GM23338 (cell line): ENCODE measurements around the gene PPP4C. TPM values are rescaled to one million over a fixed set of nuclear protein-coding genes. Genes with fewer than 3 reads are reported as not detected.
A peak's percentile ranks its signal among the peaks of the same experiment; 100 is the strongest.

Experiments used
- ATAC-seq: fragments of 200-7000 bp; cut with Tn5 transposase; 3 replicates; pipeline ENCODE4 v1.9.1; 2020
- DNase-seq: peaks from one replicate; pipeline ENCODE4 v3.0.0-alpha.2; 2015; ENCODE audit warnings: low spot score
- H2AFZ ChIP-seq: fragments of 200-600 bp; sonication (generic); 2 replicates; pipeline ENCODE4 v1.8.0; 2016; ENCODE audit warnings: antibody characterized with exemption, mild to moderate bottlenecking, moderate library complexity
- H3F3A ChIP-seq: fragments of 200-600 bp; sonication (generic); replicated peaks from 2 replicates; pipeline ENCODE4 v1.8.0; 2017; ENCODE audit warnings: antibody characterized with exemption, mixed run types, low read depth
- H3K27ac ChIP-seq: fragments of 200-600 bp; sonication (generic); 2 replicates; pipeline ENCODE4 v1.6.1; 2016; ENCODE audit warnings: low read depth
- H3K27me3 ChIP-seq: fragments of 200-600 bp; sonication (generic); 2 replicates; pipeline ENCODE4 v1.8.0; 2016; ENCODE audit warnings: mild to moderate bottlenecking, mixed run types, moderate library complexity; ENCODE audit not compliant: insufficient read depth
- H3K36me3 ChIP-seq: fragments of 200-600 bp; sonication (generic); 2 replicates; pipeline ENCODE4 v1.8.0; 2016; ENCODE audit warnings: mild to moderate bottlenecking; ENCODE audit not compliant: insufficient read depth
- H3K4me1 ChIP-seq: fragments of 200-600 bp; sonication (generic); 2 replicates; pipeline ENCODE4 v1.8.0; 2016; ENCODE audit warnings: mild to moderate bottlenecking, moderate library complexity; ENCODE audit not compliant: insufficient read depth
- H3K4me2 ChIP-seq: fragments of 200-600 bp; sonication (generic); 2 replicates; pipeline ENCODE4 v1.7.1; 2017; ENCODE audit warnings: mixed run types
- H3K4me3 ChIP-seq: fragments of 200-600 bp; sonication (generic); 2 replicates; pipeline ENCODE4 v1.6.1; 2016; ENCODE audit warnings: mixed run types
- H3K79me2 ChIP-seq: fragments of 200-600 bp; sonication (generic); replicated peaks from 2 replicates; pipeline ENCODE4 v1.8.0; 2017; ENCODE audit warnings: mild to moderate bottlenecking; ENCODE audit not compliant: insufficient read depth
- H3K9me2 ChIP-seq: fragments of 200-600 bp; sonication (generic); 2 replicates; pipeline ENCODE4 v1.8.0; 2017; ENCODE audit not compliant: insufficient read depth
- H4K20me1 ChIP-seq: fragments of 200-600 bp; sonication (generic); replicated peaks from 2 replicates; pipeline ENCODE4 v1.8.0; 2017; ENCODE audit warnings: mild to moderate bottlenecking; ENCODE audit not compliant: insufficient read depth
- H3K27ac Mint-ChIP-seq: 2 replicates; pipeline ENCODE4 v1.8.0; 2020; ENCODE audit warnings: inconsistent platforms, mild to moderate bottlenecking, moderate library complexity, mixed read lengths
- H3K27me3 Mint-ChIP-seq: 3 replicates; pipeline ENCODE4 v1.8.0; 2022; ENCODE audit warnings: low read depth, mild to moderate bottlenecking, moderate library complexity, mixed read lengths, inconsistent platforms; ENCODE audit not compliant: insufficient read depth, poor library complexity
- H3K36me3 Mint-ChIP-seq: 3 replicates; pipeline ENCODE4 v1.8.0; 2021; ENCODE audit warnings: low read depth, mild to moderate bottlenecking, inconsistent platforms, moderate library complexity, mixed read lengths
- H3K4me1 Mint-ChIP-seq: 3 replicates; pipeline ENCODE4 v1.8.0; 2020; ENCODE audit warnings: mild to moderate bottlenecking, inconsistent platforms, mixed read lengths
- H3K4me3 Mint-ChIP-seq: 3 replicates; pipeline ENCODE4 v1.8.0; 2021; ENCODE audit warnings: moderate library complexity, mild to moderate bottlenecking, inconsistent platforms, mixed read lengths
- H3K9me3 Mint-ChIP-seq: 3 replicates; pipeline ENCODE4 v1.8.0; 2020; ENCODE audit warnings: moderate library complexity, mild to moderate bottlenecking, inconsistent platforms, mixed read lengths
- CREB1 ChIP-seq: fragments of 250-450 bp; sonication (Bioruptor Pico); IDR thresholded peaks from 2 replicates; pipeline ENCODE4 v1.5.0; 2020; ENCODE audit warnings: low read depth, mild to moderate bottlenecking, moderate library complexity
- EZH2phosphoT487 ChIP-seq: fragments of 200-600 bp; sonication (generic); IDR thresholded peaks from one replicate; pipeline ENCODE4 v1.8.1; 2018; ENCODE audit warnings: antibody characterized with exemption; ENCODE audit not compliant: unreplicated experiment
- POLR2AphosphoS5 ChIP-seq: IDR thresholded peaks from 2 replicates; pipeline ENCODE4 v1.6.1; 2016; ENCODE audit warnings: antibody characterized with exemption, low read depth
- ZNF331 ChIP-seq: fragments of 250-450 bp; sonication (Bioruptor Pico); IDR thresholded peaks from 2 replicates; pipeline ENCODE4 v1.5.0; 2020; ENCODE audit warnings: low read depth, mild to moderate bottlenecking, moderate library complexity
- polyA plus RNA-seq: library from polyadenylated mRNA; unstranded; fragments of >200 nt; fragmentation: Nextera tagmentation; extraction: Ambion mirVana; gene quantifications from 2 replicates; pipeline ENCODE4 v1.2.1, GENCODE V29; 2016
- total RNA-seq: library from RNA; depleted of rRNA; stranded (reverse); fragments of >200 nt; shearing (Covaris generic); gene quantifications from 2 replicates; pipeline ENCODE4 v1.2.3, GENCODE V29; 2014
- TF ChIP-seq, protein P1 (sequence below): fragments of 250-450 bp; sonication (Bioruptor Pico); IDR thresholded peaks from 2 replicates; pipeline ENCODE4 v1.5.0; 2020; ENCODE audit warnings: mild to moderate bottlenecking, moderate library complexity

Gene PPP4C
- total and polyA plus RNA-seq, 2 experiments from 2014 or later: 120 to 170 TPM

GRCh38 chr16:30030841-30031413, 44.9 kb upstream of the PPP4C start, which contains the start of gene TLCD3B:
TLCD3B (minus strand) TSS chr16:30031271; CDS start chr16:30030527, 744 bp downstream.
- Mint-ChIP-seq H3K4me1 (peaks cover 39% of the 10 kb centered on the region), H3K9me3 (no peaks in the 10 kb centered on the region), H3K27me3 (peaks cover 19% of the 10 kb centered on the region), H3K4me3 (peak within 1 kb of the TSS; percentile 83), H3K27ac (no peak within 1 kb of the TSS), H3K36me3 (peaks cover 2% of the 10 kb centered on the region; the same call in 2 of the 3 replicates)
- DNase-seq (peak; percentile 88), ATAC-seq (peak; percentile 16)
- no peak for TF ChIP-seq EZH2phosphoT487
- TF ChIP-seq POLR2AphosphoS5: peak; percentile 39; the same call in 1 of the 2 replicates
- TF ChIP-seq, protein P1, sequence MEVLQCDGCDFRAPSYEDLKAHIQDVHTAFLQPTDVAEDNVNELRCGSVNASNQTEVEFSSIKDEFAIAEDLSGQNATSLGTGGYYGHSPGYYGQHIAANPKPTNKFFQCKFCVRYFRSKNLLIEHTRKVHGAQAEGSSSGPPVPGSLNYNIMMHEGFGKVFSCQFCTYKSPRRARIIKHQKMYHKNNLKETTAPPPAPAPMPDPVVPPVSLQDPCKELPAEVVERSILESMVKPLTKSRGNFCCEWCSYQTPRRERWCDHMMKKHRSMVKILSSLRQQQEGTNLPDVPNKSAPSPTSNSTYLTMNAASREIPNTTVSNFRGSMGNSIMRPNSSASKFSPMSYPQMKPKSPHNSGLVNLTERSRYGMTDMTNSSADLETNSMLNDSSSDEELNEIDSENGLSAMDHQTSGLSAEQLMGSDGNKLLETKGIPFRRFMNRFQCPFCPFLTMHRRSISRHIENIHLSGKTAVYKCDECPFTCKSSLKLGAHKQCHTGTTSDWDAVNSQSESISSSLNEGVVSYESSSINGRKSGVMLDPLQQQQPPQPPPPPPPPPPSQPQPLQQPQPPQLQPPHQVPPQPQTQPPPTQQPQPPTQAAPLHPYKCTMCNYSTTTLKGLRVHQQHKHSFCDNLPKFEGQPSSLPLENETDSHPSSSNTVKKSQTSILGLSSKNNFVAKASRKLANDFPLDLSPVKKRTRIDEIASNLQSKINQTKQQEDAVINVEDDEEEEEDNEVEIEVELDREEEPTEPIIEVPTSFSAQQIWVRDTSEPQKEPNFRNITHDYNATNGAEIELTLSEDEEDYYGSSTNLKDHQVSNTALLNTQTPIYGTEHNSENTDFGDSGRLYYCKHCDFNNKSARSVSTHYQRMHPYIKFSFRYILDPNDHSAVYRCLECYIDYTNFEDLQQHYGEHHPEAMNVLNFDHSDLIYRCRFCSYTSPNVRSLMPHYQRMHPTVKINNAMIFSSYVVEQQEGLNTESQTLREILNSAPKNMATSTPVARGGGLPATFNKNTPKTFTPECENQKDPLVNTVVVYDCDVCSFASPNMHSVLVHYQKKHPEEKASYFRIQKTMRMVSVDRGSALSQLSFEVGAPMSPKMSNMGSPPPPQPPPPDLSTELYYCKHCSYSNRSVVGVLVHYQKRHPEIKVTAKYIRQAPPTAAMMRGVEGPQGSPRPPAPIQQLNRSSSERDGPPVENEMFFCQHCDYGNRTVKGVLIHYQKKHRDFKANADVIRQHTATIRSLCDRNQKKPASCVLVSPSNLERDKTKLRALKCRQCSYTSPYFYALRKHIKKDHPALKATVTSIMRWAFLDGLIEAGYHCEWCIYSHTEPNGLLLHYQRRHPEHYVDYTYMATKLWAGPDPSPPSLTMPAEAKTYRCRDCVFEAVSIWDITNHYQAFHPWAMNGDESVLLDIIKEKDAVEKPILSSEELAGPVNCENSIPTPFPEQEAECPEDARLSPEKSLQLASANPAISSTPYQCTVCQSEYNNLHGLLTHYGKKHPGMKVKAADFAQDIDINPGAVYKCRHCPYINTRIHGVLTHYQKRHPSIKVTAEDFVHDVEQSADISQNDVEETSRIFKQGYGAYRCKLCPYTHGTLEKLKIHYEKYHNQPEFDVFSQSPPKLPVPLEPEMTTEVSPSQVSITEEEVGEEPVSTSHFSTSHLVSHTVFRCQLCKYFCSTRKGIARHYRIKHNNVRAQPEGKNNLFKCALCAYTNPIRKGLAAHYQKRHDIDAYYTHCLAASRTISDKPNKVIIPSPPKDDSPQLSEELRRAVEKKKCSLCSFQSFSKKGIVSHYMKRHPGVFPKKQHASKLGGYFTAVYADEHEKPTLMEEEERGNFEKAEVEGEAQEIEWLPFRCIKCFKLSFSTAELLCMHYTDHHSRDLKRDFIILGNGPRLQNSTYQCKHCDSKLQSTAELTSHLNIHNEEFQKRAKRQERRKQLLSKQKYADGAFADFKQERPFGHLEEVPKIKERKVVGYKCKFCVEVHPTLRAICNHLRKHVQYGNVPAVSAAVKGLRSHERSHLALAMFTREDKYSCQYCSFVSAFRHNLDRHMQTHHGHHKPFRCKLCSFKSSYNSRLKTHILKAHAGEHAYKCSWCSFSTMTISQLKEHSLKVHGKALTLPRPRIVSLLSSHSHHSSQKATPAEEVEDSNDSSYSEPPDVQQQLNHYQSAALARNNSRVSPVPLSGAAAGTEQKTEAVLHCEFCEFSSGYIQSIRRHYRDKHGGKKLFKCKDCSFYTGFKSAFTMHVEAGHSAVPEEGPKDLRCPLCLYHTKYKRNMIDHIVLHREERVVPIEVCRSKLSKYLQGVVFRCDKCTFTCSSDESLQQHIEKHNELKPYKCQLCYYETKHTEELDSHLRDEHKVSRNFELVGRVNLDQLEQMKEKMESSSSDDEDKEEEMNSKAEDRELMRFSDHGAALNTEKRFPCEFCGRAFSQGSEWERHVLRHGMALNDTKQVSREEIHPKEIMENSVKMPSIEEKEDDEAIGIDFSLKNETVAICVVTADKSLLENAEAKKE (CRISPR knock-in tag): no peak
- Histone ChIP-seq H3K9me2 (no peaks in the 10 kb centered on the region), H3K4me1 (peaks cover 24% of the 10 kb centered on the region), H4K20me1 (no peaks in the 10 kb centered on the region; the same call in 1 of the 2 replicates), H3K79me2 (no peaks in the 10 kb centered on the region), H3K4me3 (peak within 1 kb of the TSS; percentile 83), H3F3A (0 out of 2 replicates have a peak, but pooled peaks cover 3% of the 10 kb centered on the region), H3K4me2 (peak within 1 kb of the TSS; percentile 95), H3K27me3 (peaks cover 7% of the 10 kb centered on the region; the same call in 1 of the 2 replicates), H2AFZ (peak within 1 kb of the TSS; percentile 90), H3K27ac (no peak within 1 kb of the TSS), H3K36me3 (no peaks in the 10 kb centered on the region)

- H3K4me2 ChIP-seq: peak overlapping the region; percentile 95
- H3K9me2 ChIP-seq: no peaks in the 10 kb centered on the region
- DNase-seq (no peak), ATAC-seq (peak; percentile 6)
- Mint-ChIP-seq H3K27me3 (peaks cover 20% of the 10 kb centered on the region), H3K9me3 (peaks cover 1% of the 10 kb centered on the region; the same call in 1 of the 3 replicates), H3K36me3 (no peaks in the 10 kb centered on the region; the same call in 1 of the 3 replicates), H3K4me1 (peaks cover 39% of the 10 kb centered on the region), H3K4me3 (peak overlapping the region; percentile 83), H3K27ac (no peak overlapping the region)
- peaks cover 24% of the 10 kb centered on the region for H3K4me1 ChIP-seq
- peak overlapping the region; percentile 90 for H2AFZ ChIP-seq
- peaks cover 10% of the 10 kb centered on the region; the same call in 1 of the 2 replicates for H3K27me3 ChIP-seq
- H3K36me3 ChIP-seq: no peaks in the 10 kb centered on the region
- no peak overlapping the region for H3K27ac ChIP-seq
- H3F3A ChIP-seq: 0 out of 2 replicates have a peak, but pooled peaks cover 3% of the 10 kb centered on the region
- H3K4me3 ChIP-seq: peak overlapping the region; percentile 83
- TF ChIP-seq CREB1 (CRISPR knock-in tag) (no peak), ZNF331 (CRISPR knock-in tag) (no peak)
- no peaks in the 10 kb centered on the region; the same call in 1 of the 2 replicates for H4K20me1 ChIP-seq
- no peaks in the 10 kb centered on the region for H3K79me2 ChIP-seq
These were observed 44.3 kb upstream of the PPP4C start for GRCh38 chr16:30031477-30031918.
